ENCODE measurements around the gene HIRIP3. TPM values are rescaled to one million over a fixed set of nuclear protein-coding genes. Genes with fewer than 3 reads are reported as not detected.

HIRIP3 gene
- total and polyA plus RNA-seq, 2 of the 8 experiments (the other 6 are each of a cell fraction or from before 2014, with no cell fraction given): 11.9 to 18.5 TPM

- TF ChIP-seq CHD7 (IDR thresholded peaks at IDR 0.05; ENCODE audit: insufficient replicate concordance, low read length): no peak
- TF ChIP-seq BCL11A (IDR thresholded peaks at IDR 0.05; ENCODE audit: low read depth in 2 of 2, low read length in 2 of 2): no peak
- no peak for TF ChIP-seq SAP30 (IDR thresholded peaks at IDR 0.05; ENCODE audit: insufficient read depth, insufficient replicate concordance, low read length)
These were observed 27.2 kb downstream of the HIRIP3 start (continued) for GRCh38 chr16:29968205-29968604.
